ENCODE measurements around the gene C1QTNF5.

The C1QTNF5 gene

GRCh38 chr11:119377112-119377901, 36.6 kb upstream of the C1QTNF5 start:
- no peak overlapping the region for H3K27ac ChIP-seq (ENCODE audit: low read depth, low read length)
- no peak overlapping the region for H3K4me3 ChIP-seq (ENCODE audit: low read length)
- no peak overlapping the region for H3K9ac ChIP-seq (ENCODE audit: low read length)
- no peaks in the 10 kb centered on the region for H3K36me3 ChIP-seq (ENCODE audit: control insufficient read depth, insufficient read depth, low read length)
- peaks cover 12% of the 10 kb centered on the region for H3K4me1 ChIP-seq (ENCODE audit: control insufficient read depth, insufficient read depth, low read length)
- H3K27me3 ChIP-seq (ENCODE audit: control insufficient read depth, insufficient read depth, low read length): no peaks in the 10 kb centered on the region

- Histone ChIP-seq H3K4me1 (ENCODE audit: control insufficient read depth, insufficient read depth, low read length) (peaks cover 5% of the 10 kb centered on the region), H3K27ac (ENCODE audit: low read depth, low read length) (peak overlapping the region; percentile 79), H3K36me3 (ENCODE audit: control insufficient read depth, insufficient read depth, low read length) (no peaks in the 10 kb centered on the region), H3K9ac (ENCODE audit: low read length) (no peak overlapping the region), H3K4me3 (ENCODE audit: low read length) (no peak overlapping the region), H3K27me3 (ENCODE audit: control insufficient read depth, insufficient read depth, low read length) (no peaks in the 10 kb centered on the region)
Measured at GRCh38 chr11:119376197-119376847, 35.6 kb upstream of the C1QTNF5 start.

- no peak overlapping the region for H3K4me3 ChIP-seq (ENCODE audit: low read length)
- peak overlapping the region; percentile 79 for H3K27ac ChIP-seq (ENCODE audit: low read depth, low read length)
- no peaks in the 10 kb centered on the region for H3K36me3 ChIP-seq (ENCODE audit: control insufficient read depth, insufficient read depth, low read length)
- H3K4me1 ChIP-seq (ENCODE audit: control insufficient read depth, insufficient read depth, low read length): no peaks in the 10 kb centered on the region
- H3K27me3 ChIP-seq (ENCODE audit: control insufficient read depth, insufficient read depth, low read length): no peaks in the 10 kb centered on the region
- H3K9ac ChIP-seq (ENCODE audit: low read length): no peak overlapping the region
Measured at GRCh38 chr11:119375337-119376196, 34.9 kb upstream of the C1QTNF5 start.

GRCh38 chr11:119374632-119375336, 34.1 kb upstream of the C1QTNF5 start:
- H3K27me3 ChIP-seq (ENCODE audit: control insufficient read depth, insufficient read depth, low read length): no peaks in the 10 kb centered on the region
- H3K27ac ChIP-seq (ENCODE audit: low read depth, low read length): peak overlapping the region; percentile 78
- H3K4me3 ChIP-seq (ENCODE audit: low read length): no peak overlapping the region
- no peaks in the 10 kb centered on the region for H3K4me1 ChIP-seq (ENCODE audit: control insufficient read depth, insufficient read depth, low read length)
- H3K9ac ChIP-seq (ENCODE audit: low read length): no peak overlapping the region
- H3K36me3 ChIP-seq (ENCODE audit: control insufficient read depth, insufficient read depth, low read length): no peaks in the 10 kb centered on the region

GRCh38 chr11:119373921-119374631, 33.4 kb upstream of the C1QTNF5 start:
- no peak overlapping the region for H3K4me3 ChIP-seq (ENCODE audit: low read length)
- no peak overlapping the region for H3K9ac ChIP-seq (ENCODE audit: low read length)
- no peaks in the 10 kb centered on the region for H3K27me3 ChIP-seq (ENCODE audit: control insufficient read depth, insufficient read depth, low read length)
- H3K4me1 ChIP-seq (ENCODE audit: control insufficient read depth, insufficient read depth, low read length): no peaks in the 10 kb centered on the region
- H3K27ac ChIP-seq (ENCODE audit: low read depth, low read length): no peak overlapping the region
- no peaks in the 10 kb centered on the region for H3K36me3 ChIP-seq (ENCODE audit: control insufficient read depth, insufficient read depth, low read length)

GRCh38 chr11:119373059-119373920, 32.6 kb upstream of the C1QTNF5 start:
- Histone ChIP-seq H3K4me1 (ENCODE audit: control insufficient read depth, insufficient read depth, low read length) (peaks cover 3% of the 10 kb centered on the region), H3K27ac (ENCODE audit: low read depth, low read length) (no peak overlapping the region), H3K27me3 (ENCODE audit: control insufficient read depth, insufficient read depth, low read length) (no peaks in the 10 kb centered on the region), H3K9ac (ENCODE audit: low read length) (no peak overlapping the region), H3K4me3 (ENCODE audit: low read length) (no peak overlapping the region), H3K36me3 (ENCODE audit: control insufficient read depth, insufficient read depth, low read length) (no peaks in the 10 kb centered on the region)

GRCh38 chr11:119372260-119373058, 31.8 kb upstream of the C1QTNF5 start:
- Histone ChIP-seq H3K36me3 (ENCODE audit: control insufficient read depth, insufficient read depth, low read length) (no peaks in the 10 kb centered on the region), H3K27me3 (ENCODE audit: control insufficient read depth, insufficient read depth, low read length) (no peaks in the 10 kb centered on the region), H3K4me1 (ENCODE audit: control insufficient read depth, insufficient read depth, low read length) (peaks cover 7% of the 10 kb centered on the region), H3K4me3 (ENCODE audit: low read length) (no peak overlapping the region), H3K9ac (ENCODE audit: low read length) (no peak overlapping the region), H3K27ac (ENCODE audit: low read depth, low read length) (no peak overlapping the region)

- no peaks in the 10 kb centered on the region for H3K36me3 ChIP-seq (ENCODE audit: control insufficient read depth, insufficient read depth, low read length)
- peaks cover 10% of the 10 kb centered on the region for H3K4me1 ChIP-seq (ENCODE audit: control insufficient read depth, insufficient read depth, low read length)
- no peaks in the 10 kb centered on the region for H3K27me3 ChIP-seq (ENCODE audit: control insufficient read depth, insufficient read depth, low read length)
- H3K4me3 ChIP-seq (ENCODE audit: low read length): no peak overlapping the region
- H3K27ac ChIP-seq (ENCODE audit: low read depth, low read length): no peak overlapping the region
- no peak overlapping the region for H3K9ac ChIP-seq (ENCODE audit: low read length)
Measured at GRCh38 chr11:119371778-119372182, 31.1 kb upstream of the C1QTNF5 start.

GRCh38 chr11:119371067-119371601, 30.5 kb upstream of the C1QTNF5 start:
- Histone ChIP-seq H3K9ac (ENCODE audit: low read length) (no peak overlapping the region), H3K4me3 (ENCODE audit: low read length) (no peak overlapping the region), H3K27me3 (ENCODE audit: control insufficient read depth, insufficient read depth, low read length) (no peaks in the 10 kb centered on the region), H3K36me3 (ENCODE audit: control insufficient read depth, insufficient read depth, low read length) (no peaks in the 10 kb centered on the region), H3K27ac (ENCODE audit: low read depth, low read length) (no peak overlapping the region), H3K4me1 (ENCODE audit: control insufficient read depth, insufficient read depth, low read length) (peaks cover 13% of the 10 kb centered on the region)

GRCh38 chr11:119370486-119371046, 29.9 kb upstream of the C1QTNF5 start:
- Histone ChIP-seq H3K27ac (ENCODE audit: low read depth, low read length) (no peak overlapping the region), H3K4me1 (ENCODE audit: control insufficient read depth, insufficient read depth, low read length) (peaks cover 13% of the 10 kb centered on the region), H3K4me3 (ENCODE audit: low read length) (no peak overlapping the region), H3K36me3 (ENCODE audit: control insufficient read depth, insufficient read depth, low read length) (no peaks in the 10 kb centered on the region), H3K27me3 (ENCODE audit: control insufficient read depth, insufficient read depth, low read length) (no peaks in the 10 kb centered on the region), H3K9ac (ENCODE audit: low read length) (no peak overlapping the region)
